Neuronal stem cell (in vitro differentiated cells): ENCODE results near the gene RYR1.
A peak's percentile ranks its signal among the peaks of the same experiment; 100 is the strongest.

Experiments used
- DNase-seq: peaks from one replicate; pipeline ENCODE4 v3.0.0-alpha.2; 2013; ENCODE audit warnings: low spot score
- H2AFZ ChIP-seq: one replicate; pipeline ENCODE4 v1.6.1; 2013; ENCODE audit warnings: mild to moderate bottlenecking, low read length, inconsistent platforms
- H2AK5ac ChIP-seq: 2 replicates; pipeline ENCODE4 v1.6.1; 2013; ENCODE audit warnings: low read depth, mild to moderate bottlenecking, inconsistent platforms, low read length, moderate library complexity, mixed read lengths
- H2BK120ac ChIP-seq: 2 replicates; pipeline ENCODE4 v1.6.1; 2013; ENCODE audit warnings: low read depth, mild to moderate bottlenecking, inconsistent platforms, low read length, moderate library complexity, mixed read lengths
- H2BK12ac ChIP-seq: one replicate; pipeline ENCODE4 v1.6.1; 2013; ENCODE audit warnings: low read length, inconsistent platforms
- H2BK15ac ChIP-seq: 2 replicates; pipeline ENCODE4 v1.6.1; 2013; ENCODE audit warnings: mild to moderate bottlenecking, low read length, inconsistent platforms, mixed read lengths
- H2BK5ac ChIP-seq: one replicate; pipeline ENCODE4 v1.6.1; 2013; ENCODE audit warnings: inconsistent platforms, mild to moderate bottlenecking, low read length, moderate library complexity
- H3K14ac ChIP-seq: one replicate; pipeline ENCODE4 v1.6.1; 2013; ENCODE audit warnings: low read length, inconsistent platforms
- H3K18ac ChIP-seq: 2 replicates; pipeline ENCODE4 v1.6.1; 2013; ENCODE audit warnings: low read length, inconsistent platforms
- H3K23ac ChIP-seq: 2 replicates; pipeline ENCODE4 v1.6.1; 2013; ENCODE audit warnings: low read depth, mild to moderate bottlenecking, mixed read lengths, low read length, inconsistent platforms; ENCODE audit not compliant: poor library complexity
- H3K27ac ChIP-seq: replicated peaks from 3 replicates; pipeline ENCODE4 v1.5.1; 2013; ENCODE audit warnings: low read length, inconsistent platforms
- H3K27me3 ChIP-seq, 3 experiments: 2 replicates each; pipeline ENCODE4 v1.6.1; 2013; ENCODE audit warnings: low read length in 3 of 3, mild to moderate bottlenecking in 2 of 3, inconsistent platforms in 1 of 3, low read depth in 1 of 3, mixed read lengths in 1 of 3, moderate library complexity in 1 of 3; ENCODE audit not compliant: control insufficient read depth in 3 of 3, insufficient read depth in 3 of 3
- H3K36me3 ChIP-seq, 2 donors: replicated peaks in 1 of 2; 2 replicates each; pipeline ENCODE4 v1.6.1; 2013; ENCODE audit warnings: low read length in 2 of 2; ENCODE audit not compliant: control insufficient read depth in 2 of 2, insufficient read depth in 2 of 2
- H3K4ac ChIP-seq: 2 replicates; pipeline ENCODE4 v1.6.1; 2013; ENCODE audit warnings: inconsistent platforms, mild to moderate bottlenecking, low read length, moderate library complexity
- H3K4me1 ChIP-seq, 2 donors: 1 replicate in 1 of 2; 2 replicates in 1 of 2; pipeline ENCODE4 v1.6.1; 2013; ENCODE audit warnings: low read length in 2 of 2, low read depth in 1 of 2; ENCODE audit not compliant: control insufficient read depth in 2 of 2, insufficient read depth in 1 of 2
- H3K4me2 ChIP-seq: one replicate; pipeline ENCODE4 v1.6.1; 2013; ENCODE audit warnings: mild to moderate bottlenecking, low read length, inconsistent platforms; ENCODE audit not compliant: insufficient read depth, poor library complexity, severe bottlenecking
- H3K4me3 ChIP-seq, 2 donors: 2 replicates each; pipeline ENCODE4 v1.5.1; 2013; ENCODE audit warnings: low read length in 2 of 2, mild to moderate bottlenecking in 2 of 2, inconsistent platforms in 1 of 2, moderate library complexity in 1 of 2
- H3K79me1 ChIP-seq: one replicate; pipeline ENCODE4 v1.6.1; 2013; ENCODE audit warnings: low read depth, mild to moderate bottlenecking, inconsistent platforms, low read length, moderate library complexity
- H3K9ac ChIP-seq: one replicate; pipeline ENCODE4 v1.6.1; 2013; ENCODE audit warnings: mild to moderate bottlenecking, low read depth, low read length, inconsistent platforms; ENCODE audit not compliant: poor library complexity
- H3K9me3 ChIP-seq, 2 donors: replicated peaks in 1 of 2; 2 replicates each; pipeline versions ENCODE3 to v1.6.1; 2013; ENCODE audit warnings: low read length in 2 of 2, mild to moderate bottlenecking in 2 of 2, inconsistent platforms in 1 of 2, low read depth in 1 of 2, mixed read lengths in 1 of 2, moderate library complexity in 1 of 2; ENCODE audit not compliant: control insufficient read depth in 2 of 2, insufficient read depth in 1 of 2
- H4K8ac ChIP-seq: one replicate; pipeline ENCODE4 v1.6.1; 2013; ENCODE audit warnings: low read depth, mild to moderate bottlenecking, inconsistent platforms, low read length, moderate library complexity
- H4K91ac ChIP-seq: one replicate; pipeline ENCODE4 v1.6.1; 2013; ENCODE audit warnings: low read length, low read depth, mild to moderate bottlenecking, inconsistent platforms; ENCODE audit not compliant: poor library complexity
- WGBS, 2 donors: extraction: QIAGEN DNeasy Blood & Tissue Kit; methylation state at CpG; one replicate each; pipeline ENCODE4 v1.1.7; 2013; ENCODE audit warnings: missing lambda C conversion rate in 2 of 2, mixed read lengths in 1 of 2; ENCODE audit not compliant: insufficient read length in 2 of 2, insufficient replicate concordance in 1 of 2; ENCODE audit errors: extremely low coverage in 2 of 2; 5-methylcytosine and 5-hydroxymethylcytosine counted together

RYR1 gene

DNA sequence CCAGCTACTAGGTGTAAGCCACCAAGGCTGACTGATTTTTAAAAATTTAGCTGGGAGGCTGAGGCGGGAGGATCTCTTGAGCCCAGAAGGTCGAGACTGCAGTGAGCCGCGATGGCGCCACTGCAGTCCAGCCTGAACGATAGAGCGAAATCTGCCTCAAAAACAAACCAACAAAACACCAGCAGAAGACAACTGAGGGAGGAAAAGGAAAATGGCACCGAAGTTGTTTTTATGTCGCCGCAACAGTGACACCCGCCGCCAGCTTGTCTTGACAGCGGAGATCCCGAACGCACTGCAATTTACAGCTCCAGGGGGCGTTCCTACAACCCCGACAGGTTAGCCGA lies 30.9 kb upstream of the RYR1 start:
- H2BK15ac ChIP-seq, result no peak overlapping the region
- peak overlapping the region; percentile 47 to 69 for H3K4me3 ChIP-seq
- no peak overlapping the region for H3K14ac ChIP-seq
- H3K4me1 ChIP-seq, result peaks cover 0 to 2% of the 10 kb centered on the region in 2 donors
- no peak overlapping the region for H2BK120ac ChIP-seq
- H2AK5ac ChIP-seq, result no peak overlapping the region
- H2BK5ac ChIP-seq, result no peak overlapping the region
- no peak overlapping the region for H3K27ac ChIP-seq
- H3K36me3 ChIP-seq, result peaks cover 0 to 9% of the 10 kb centered on the region in 2 donors
- no peak overlapping the region for H4K8ac ChIP-seq
- peaks cover 0 to 9% (median 0%) of the 10 kb centered on the region in 3 experiments for H3K27me3 ChIP-seq
- no peaks in the 10 kb centered on the region for H3K79me1 ChIP-seq
- peak overlapping the region; percentile 97 for H2AFZ ChIP-seq
- no peaks in the 10 kb centered on the region for H3K9me3 ChIP-seq
- peak overlapping the region; percentile 61 for H3K4me2 ChIP-seq
- WGBS, 2 donors, result no CpG with 5 or more reads among the region's 18 CpGs
- no peak overlapping the region for H3K4ac ChIP-seq
- no peak overlapping the region for H3K9ac ChIP-seq
- no peak overlapping the region for H2BK12ac ChIP-seq
- H3K23ac ChIP-seq, result no peak overlapping the region
- no peak for DNase-seq
- no peak overlapping the region for H4K91ac ChIP-seq
- H3K18ac ChIP-seq, result peak overlapping the region; percentile 74

DNA sequence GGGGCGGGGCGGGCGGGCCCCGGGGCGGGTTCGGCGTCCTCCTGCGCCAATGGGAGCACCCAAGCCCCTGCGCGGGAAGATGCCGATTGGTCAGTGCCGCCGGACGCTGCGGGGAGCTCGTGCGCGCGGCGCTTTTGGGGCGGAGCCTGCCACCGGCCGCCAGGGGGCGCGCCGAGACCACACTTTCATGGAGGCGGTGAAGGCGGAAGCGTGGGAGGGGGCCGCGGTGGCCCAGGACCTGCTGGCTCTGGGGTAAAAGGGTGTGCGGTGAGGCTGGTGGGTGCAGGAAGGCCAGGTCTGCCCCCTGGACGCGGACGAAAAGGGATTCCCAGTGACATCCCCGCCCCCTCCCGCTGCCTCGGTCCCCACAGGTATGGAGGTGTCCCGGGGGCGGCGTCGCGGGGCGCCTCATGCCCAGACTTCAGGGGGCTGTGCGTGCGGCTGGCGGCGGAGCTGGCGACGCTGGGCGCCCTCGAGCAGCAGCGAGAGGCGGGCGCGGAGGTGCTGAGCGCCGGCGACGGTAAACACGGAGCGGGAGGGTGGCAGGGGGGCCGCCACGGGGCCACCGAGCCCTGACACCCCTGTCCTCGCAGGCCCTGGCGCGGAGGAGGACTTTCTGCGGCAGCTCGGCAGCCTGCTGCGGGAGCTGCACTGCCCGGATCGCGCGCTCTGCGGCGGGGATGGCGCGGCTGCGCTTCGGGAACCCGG lies 30.4 kb upstream of the RYR1 start, which contains the start of gene FAM98C:
FAM98C (plus strand) TSS at position 127 of the 708 bp plus-strand sequence; CDS start at position 188, 61 bp downstream.
- H3K27ac ChIP-seq, result no peak within 1 kb of the TSS
- H4K91ac ChIP-seq, result no peak within 1 kb of the TSS

DNA sequence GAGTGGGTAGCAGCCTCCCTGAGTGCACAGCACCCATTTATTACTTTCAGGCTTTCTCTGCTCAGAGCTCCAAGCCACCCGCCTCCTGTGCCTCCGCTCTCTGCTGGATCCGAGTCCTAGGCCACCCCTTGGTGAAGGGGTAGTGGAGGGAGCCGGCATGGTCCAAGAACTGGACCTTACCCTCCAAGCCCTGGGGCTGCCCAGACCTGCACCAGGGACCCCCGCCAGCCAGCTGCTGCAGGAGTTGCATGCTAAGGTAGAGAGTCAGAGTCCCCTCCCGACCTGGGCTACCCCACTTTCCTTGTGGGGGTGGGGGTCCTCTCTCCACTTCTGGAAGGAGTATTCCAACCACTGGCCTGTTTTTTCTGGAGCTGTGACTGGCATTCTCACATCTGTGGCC lies 28.6 kb upstream of the RYR1 start:
- Histone ChIP-seq H2BK5ac (no peak overlapping the region), H3K27me3 (peaks cover 0 to 9% (median 0%) of the 10 kb centered on the region in 3 experiments), H2AK5ac (no peak overlapping the region), H3K9me3 (no peaks in the 10 kb centered on the region), H2BK12ac (no peak overlapping the region), H3K9ac (no peak overlapping the region), H3K4me1 (peaks cover 0 to 2% of the 10 kb centered on the region in 2 donors), H3K4ac (no peak overlapping the region), H4K8ac (no peak overlapping the region), H3K23ac (peak overlapping the region; percentile 11), H2BK120ac (no peak overlapping the region), H3K18ac (no peak overlapping the region), H2BK15ac (no peak overlapping the region), H3K4me3 (no peak overlapping the region), H3K4me2 (no peak overlapping the region), H4K91ac (no peak overlapping the region), H3K14ac (no peak overlapping the region), H3K27ac (no peak overlapping the region), H3K36me3 (peaks cover 0 to 9% of the 10 kb centered on the region in 2 donors), H3K79me1 (no peaks in the 10 kb centered on the region), H2AFZ (no peak overlapping the region)
- WGBS, 2 donors, result no CpG with 5 or more reads among the region's 6 CpGs
- DNase-seq, result no peak

More for the DNA sequence above, 30.4 kb upstream of the RYR1 start, which contains the start of gene FAM98C:
- Histone ChIP-seq H3K36me3 (peaks cover 0 to 9% of the 10 kb centered on the region in 2 donors), H3K18ac (peak within 1 kb of the TSS; percentile 97), H3K4ac (no peak within 1 kb of the TSS), H3K4me2 (peak within 1 kb of the TSS; percentile 98), H3K9me3 (no peaks in the 10 kb centered on the region), H3K27me3 (peaks cover 0 to 9% (median 0%) of the 10 kb centered on the region in 3 experiments), H3K4me1 (peaks cover 0 to 2% of the 10 kb centered on the region in 2 donors), H3K9ac (peak within 1 kb of the TSS; percentile 88), H3K79me1 (no peaks in the 10 kb centered on the region), H2BK5ac (peak within 1 kb of the TSS; percentile 79), H2BK120ac (no peak within 1 kb of the TSS), H2BK12ac (peak within 1 kb of the TSS; percentile 66), H4K8ac (no peak within 1 kb of the TSS), H3K14ac (peak within 1 kb of the TSS; percentile 65), H3K23ac (peak within 1 kb of the TSS; percentile 86), H2BK15ac (peak within 1 kb of the TSS; percentile 97), H2AK5ac (no peak within 1 kb of the TSS), H2AFZ (peak within 1 kb of the TSS; percentile 99), H3K4me3 (peak within 1 kb of the TSS; percentile 82 to 91)
- peak; percentile 98 for DNase-seq
- WGBS, 2 donors, result no CpG with 5 or more reads among the region's 82 CpGs

- H3K18ac ChIP-seq, result no peak overlapping the region
- no peak overlapping the region for H2AFZ ChIP-seq
- H2BK15ac ChIP-seq, result no peak overlapping the region
- H4K8ac ChIP-seq, result no peak overlapping the region
- peaks cover 0 to 9% of the 10 kb centered on the region in 2 donors for H3K36me3 ChIP-seq
- no CpG with 5 or more reads among the region's 8 CpGs for WGBS, 2 donors
- no peak for DNase-seq
- H2BK12ac ChIP-seq, result no peak overlapping the region
- H2BK5ac ChIP-seq, result no peak overlapping the region
- no peaks in the 10 kb centered on the region for H3K79me1 ChIP-seq
- H3K23ac ChIP-seq, result peak overlapping the region; percentile 11
- no peak overlapping the region for H3K4me3 ChIP-seq
- no peaks in the 10 kb centered on the region for H3K9me3 ChIP-seq
- H3K14ac ChIP-seq, result no peak overlapping the region
- no peak overlapping the region for H4K91ac ChIP-seq
- no peak overlapping the region for H3K4ac ChIP-seq
- H2BK120ac ChIP-seq, result no peak overlapping the region
- H2AK5ac ChIP-seq, result no peak overlapping the region
- H3K4me2 ChIP-seq, result no peak overlapping the region
- peaks cover 0 to 2% of the 10 kb centered on the region in 2 donors for H3K4me1 ChIP-seq
- H3K27me3 ChIP-seq, result peaks cover 0 to 9% (median 0%) of the 10 kb centered on the region in 3 experiments
- H3K27ac ChIP-seq, result no peak overlapping the region
- peak overlapping the region; percentile 50 for H3K9ac ChIP-seq
Observed at GRCh38 chr19:38405276-38405675, 28.2 kb upstream of the RYR1 start.
